ENCODE results near the gene ABITRAM.

GRCh38 chr9:108939975-108940374 is 5.8 kb downstream of the ABITRAM start:
- TF ChIP-seq CTCF (IDR thresholded peaks at IDR 0.05) (no peak), POLR2A (IDR thresholded peaks at IDR 0.05) (no peak)

Measured in ovary (tissue), 3 donors.